Neural crest cell (in vitro differentiated cells): ENCODE data around the gene LYRM9. TPM values are rescaled to one million over a fixed set of nuclear protein-coding genes. Genes with fewer than 3 reads are reported as not detected.
"Not testable (repeated sequence)": the region's sequence is repeated elsewhere in the genome, so short reads cannot be mapped to it uniquely, and the experiment has no call there.

ENCODE experiments used
- DNase-seq: peaks from one replicate; pipeline ENCODE4 v3.0.0; 2021; ENCODE audit warnings: low read depth, mixed read lengths, low spot score
- H3K27ac Mint-ChIP-seq: one replicate; pipeline ENCODE4 v1.8.0; 2021; ENCODE audit warnings: mild to moderate bottlenecking, mixed read lengths; ENCODE audit not compliant: unreplicated experiment
- H3K27me3 Mint-ChIP-seq: 2 replicates; pipeline ENCODE4 v1.8.0; 2021; ENCODE audit warnings: low read depth, mild to moderate bottlenecking, mixed read lengths
- H3K36me3 Mint-ChIP-seq: 2 replicates; pipeline ENCODE4 v1.8.0; 2021; ENCODE audit warnings: low read depth, mild to moderate bottlenecking, mixed read lengths
- H3K4me1 Mint-ChIP-seq: 2 replicates; pipeline ENCODE4 v1.8.0; 2021; ENCODE audit warnings: mixed read lengths
- H3K4me3 Mint-ChIP-seq: one replicate; pipeline ENCODE4 v1.8.0; 2021; ENCODE audit warnings: mild to moderate bottlenecking, mixed read lengths
- H3K9me3 Mint-ChIP-seq: 2 replicates; pipeline ENCODE4 v1.8.0; 2021; ENCODE audit warnings: mixed read lengths
- total RNA-seq: library from RNA; stranded (reverse); gene quantifications from 2 replicates; pipeline ENCODE4 v1.2.1, GENCODE V29; 2021
- TF ChIP-seq, protein P1 (sequence below): fragments of 200-600 bp; sonication (generic); conservative IDR thresholded peaks from 2 replicates; pipeline ENCODE4 v1.5.0; 2021; ENCODE audit warnings: antibody characterized with exemption, mild to moderate bottlenecking

Gene LYRM9
- total RNA-seq, 1 donor from 2014 or later = 4.3 TPM

DNA sequence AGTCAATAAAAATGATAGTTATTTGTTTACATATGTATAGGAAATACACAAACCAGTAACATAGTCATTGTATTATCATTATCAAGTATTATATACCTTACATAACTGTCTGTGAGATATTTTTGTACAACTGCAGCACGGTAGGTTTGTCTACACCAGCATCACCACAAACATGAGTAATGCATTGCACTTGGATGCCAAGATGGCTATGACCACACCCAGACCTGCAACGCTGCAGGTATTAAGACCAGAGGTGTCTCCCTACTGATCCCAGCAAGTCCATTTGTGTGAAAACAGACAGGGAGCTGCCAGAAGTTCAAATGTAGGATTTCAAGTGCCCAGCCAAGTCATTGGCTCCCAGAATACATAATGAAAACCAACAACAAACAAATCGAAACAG is 58.6 kb downstream of the LYRM9 start:
- H3K4me1 Mint-ChIP-seq = no peaks in the 10 kb centered on the region
- H3K4me3 Mint-ChIP-seq = no peak overlapping the region
- H3K27ac Mint-ChIP-seq = no peak overlapping the region
- H3K9me3 Mint-ChIP-seq = peaks cover 3% of the 10 kb centered on the region
- DNase-seq = no peak
- TF ChIP-seq, protein P1, sequence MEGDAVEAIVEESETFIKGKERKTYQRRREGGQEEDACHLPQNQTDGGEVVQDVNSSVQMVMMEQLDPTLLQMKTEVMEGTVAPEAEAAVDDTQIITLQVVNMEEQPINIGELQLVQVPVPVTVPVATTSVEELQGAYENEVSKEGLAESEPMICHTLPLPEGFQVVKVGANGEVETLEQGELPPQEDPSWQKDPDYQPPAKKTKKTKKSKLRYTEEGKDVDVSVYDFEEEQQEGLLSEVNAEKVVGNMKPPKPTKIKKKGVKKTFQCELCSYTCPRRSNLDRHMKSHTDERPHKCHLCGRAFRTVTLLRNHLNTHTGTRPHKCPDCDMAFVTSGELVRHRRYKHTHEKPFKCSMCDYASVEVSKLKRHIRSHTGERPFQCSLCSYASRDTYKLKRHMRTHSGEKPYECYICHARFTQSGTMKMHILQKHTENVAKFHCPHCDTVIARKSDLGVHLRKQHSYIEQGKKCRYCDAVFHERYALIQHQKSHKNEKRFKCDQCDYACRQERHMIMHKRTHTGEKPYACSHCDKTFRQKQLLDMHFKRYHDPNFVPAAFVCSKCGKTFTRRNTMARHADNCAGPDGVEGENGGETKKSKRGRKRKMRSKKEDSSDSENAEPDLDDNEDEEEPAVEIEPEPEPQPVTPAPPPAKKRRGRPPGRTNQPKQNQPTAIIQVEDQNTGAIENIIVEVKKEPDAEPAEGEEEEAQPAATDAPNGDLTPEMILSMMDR = no peak
- peaks cover 3% of the 10 kb centered on the region for H3K36me3 Mint-ChIP-seq
- H3K27me3 Mint-ChIP-seq = peaks cover 4% of the 10 kb centered on the region

- Mint-ChIP-seq H3K9me3 (peaks cover 3% of the 10 kb centered on the region), H3K4me3 (no peak overlapping the region), H3K27ac (no peak overlapping the region), H3K36me3 (peaks cover 3% of the 10 kb centered on the region), H3K27me3 (peaks cover 14% of the 10 kb centered on the region), H3K4me1 (no peaks in the 10 kb centered on the region)
- DNase-seq = no peak
- TF ChIP-seq, protein P1 = no peak
Observed at GRCh38 chr17:27832831-27833230, 60.3 kb downstream of the LYRM9 start.

DNA sequence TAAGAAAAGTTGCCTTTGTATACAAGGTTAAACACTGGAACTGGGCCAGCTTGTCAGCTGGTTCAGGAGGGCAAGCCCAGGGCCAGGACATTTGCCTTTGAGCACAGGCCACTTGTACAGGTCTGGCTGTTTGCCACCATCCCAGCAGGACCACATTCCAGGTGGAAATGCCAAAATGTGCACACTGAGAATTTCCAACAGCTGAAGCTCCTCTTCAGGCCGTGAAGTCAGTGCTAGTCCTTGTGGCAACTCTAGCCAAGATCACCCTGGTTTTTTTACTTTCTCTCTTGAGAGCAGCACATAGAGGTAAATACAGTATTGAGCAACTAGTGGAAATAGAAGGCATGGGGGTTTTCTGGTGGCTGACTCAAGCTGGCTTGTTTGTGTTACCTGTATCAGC is 63.3 kb downstream of the LYRM9 start:
- H3K36me3 Mint-ChIP-seq, H3K9me3 Mint-ChIP-seq, DNase-seq, H3K4me3 Mint-ChIP-seq, H3K4me1 Mint-ChIP-seq, H3K27ac Mint-ChIP-seq: not testable (repeated sequence)
- peaks cover 18% of the 10 kb centered on the region for H3K27me3 Mint-ChIP-seq

DNA sequence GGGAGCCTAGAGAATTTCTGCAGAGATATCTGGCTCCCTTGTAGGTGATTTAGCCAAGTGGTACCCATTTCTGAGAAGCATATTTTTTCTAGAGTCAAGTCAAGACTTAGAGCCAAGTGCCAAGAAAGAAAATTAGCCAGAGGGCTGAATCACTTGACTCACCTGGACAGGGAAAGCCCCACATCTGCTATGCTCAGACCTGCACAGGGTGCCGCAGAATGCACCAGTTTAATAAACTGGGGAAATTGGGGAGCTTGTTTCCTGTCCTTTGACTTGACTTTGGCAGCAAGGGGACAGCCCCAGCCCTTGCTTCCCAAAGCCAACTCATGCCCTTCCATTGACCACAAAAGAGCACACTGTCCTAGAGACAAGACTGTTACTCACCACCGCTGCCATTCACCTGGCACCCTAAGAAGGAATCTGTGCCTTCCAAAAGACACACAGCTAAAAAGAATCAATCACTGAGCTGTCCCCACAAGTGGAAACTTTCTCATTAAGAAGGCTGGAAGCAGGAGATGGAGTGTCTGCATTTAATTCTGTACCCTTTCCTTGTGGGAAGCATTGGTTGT is 63.9 kb downstream of the LYRM9 start:
- H3K36me3 Mint-ChIP-seq, DNase-seq, H3K4me3 Mint-ChIP-seq, H3K4me1 Mint-ChIP-seq, H3K9me3 Mint-ChIP-seq, H3K27ac Mint-ChIP-seq: not testable (repeated sequence)
- H3K27me3 Mint-ChIP-seq = peaks cover 18% of the 10 kb centered on the region

Other genes starting within 250 kb of the LYRM9 start
- gene NOS2, start 92.8 kb downstream of the LYRM9 start, total RNA-seq = 0.66 and 0.91 TPM in 2 replicates
- gene NLK, start 149.3 kb upstream of the LYRM9 start, total RNA-seq = 26.0 and 27.4 TPM in 2 replicates